B cell (primary cell): ENCODE results near the gene VWA1.

Source experiments
- EZH2 ChIP-seq: IDR thresholded peaks from 2 replicates; pipeline ENCODE4 v1.6.1; 2012; ENCODE audit warnings: borderline replicate concordance, low read depth, mild to moderate bottlenecking, moderate library complexity, low read length; ENCODE audit not compliant: insufficient read depth, poor library complexity, severe bottlenecking
- TF ChIP-seq, protein P1 (sequence below): fragments of 200-600 bp; IDR thresholded peaks from one replicate; pipeline ENCODE4 v1.8.0; 2022; ENCODE audit warnings: antibody characterized with exemption, mild to moderate bottlenecking

GRCh38 chr1:1395166-1395565 lies 40.3 kb upstream of the VWA1 start:
- TF ChIP-seq, protein P1, sequence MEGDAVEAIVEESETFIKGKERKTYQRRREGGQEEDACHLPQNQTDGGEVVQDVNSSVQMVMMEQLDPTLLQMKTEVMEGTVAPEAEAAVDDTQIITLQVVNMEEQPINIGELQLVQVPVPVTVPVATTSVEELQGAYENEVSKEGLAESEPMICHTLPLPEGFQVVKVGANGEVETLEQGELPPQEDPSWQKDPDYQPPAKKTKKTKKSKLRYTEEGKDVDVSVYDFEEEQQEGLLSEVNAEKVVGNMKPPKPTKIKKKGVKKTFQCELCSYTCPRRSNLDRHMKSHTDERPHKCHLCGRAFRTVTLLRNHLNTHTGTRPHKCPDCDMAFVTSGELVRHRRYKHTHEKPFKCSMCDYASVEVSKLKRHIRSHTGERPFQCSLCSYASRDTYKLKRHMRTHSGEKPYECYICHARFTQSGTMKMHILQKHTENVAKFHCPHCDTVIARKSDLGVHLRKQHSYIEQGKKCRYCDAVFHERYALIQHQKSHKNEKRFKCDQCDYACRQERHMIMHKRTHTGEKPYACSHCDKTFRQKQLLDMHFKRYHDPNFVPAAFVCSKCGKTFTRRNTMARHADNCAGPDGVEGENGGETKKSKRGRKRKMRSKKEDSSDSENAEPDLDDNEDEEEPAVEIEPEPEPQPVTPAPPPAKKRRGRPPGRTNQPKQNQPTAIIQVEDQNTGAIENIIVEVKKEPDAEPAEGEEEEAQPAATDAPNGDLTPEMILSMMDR: no peak
- no peak for TF ChIP-seq EZH2
